BJ (cell line): Measurements from ENCODE around the gene RAPGEF6. TPM values are rescaled to one million over a fixed set of nuclear protein-coding genes. Genes with fewer than 3 reads are reported as not detected.

ENCODE experiments used
- CTCF ChIA-PET: fragments of 350-600 bp; formaldehyde crosslinking; extraction: SDS; loops from one replicate; lab custom pipeline; 2021; ENCODE audit warnings: antibody characterized with exemption, inconsistent platforms; lab: Yijun Ruan, JAX
- POLR2A ChIA-PET: fragments of 300-600 bp; sonication (Branson Sonifier 250); formaldehyde crosslinking; extraction: SDS; loops from one replicate; lab custom pipeline; 2021; ENCODE audit warnings: antibody characterized with exemption; lab: Charles Lee
- DNase-seq: peaks from one replicate; pipeline ENCODE4 v3.0.0-alpha.2; 2011; ENCODE audit warnings: low read depth
- H3K27me3 ChIP-seq: 2 replicates; pipeline ENCODE4 v1.6.0; 2011; ENCODE audit warnings: low read length; ENCODE audit not compliant: control insufficient read depth, insufficient read depth
- H3K36me3 ChIP-seq: 2 replicates; pipeline ENCODE4 v1.5.1; 2011; ENCODE audit warnings: low read length; ENCODE audit not compliant: control insufficient read depth, insufficient read depth
- H3K4me3 ChIP-seq: 2 replicates; pipeline ENCODE4 v1.5.1; 2011; ENCODE audit warnings: low read depth, mild to moderate bottlenecking, control low read depth, low read length
- polyA plus RNA-seq: library from polyadenylated mRNA; depleted of rRNA; stranded (reverse); fragments of >200 nt; gene quantifications from 2 replicates; pipeline ENCODE4 v1.2.3, GENCODE V29; 2011
- TF ChIP-seq, protein P1 (sequence below): IDR thresholded peaks from 2 replicates; pipeline ENCODE4 v1.5.1; 2011; ENCODE audit warnings: low read depth, mild to moderate bottlenecking, control low read depth, inconsistent platforms, low read length, moderate library complexity; ENCODE audit not compliant: insufficient read depth

RAPGEF6 gene
- polyA plus RNA-seq, 1 experiment, result 6.2 TPM

DNA sequence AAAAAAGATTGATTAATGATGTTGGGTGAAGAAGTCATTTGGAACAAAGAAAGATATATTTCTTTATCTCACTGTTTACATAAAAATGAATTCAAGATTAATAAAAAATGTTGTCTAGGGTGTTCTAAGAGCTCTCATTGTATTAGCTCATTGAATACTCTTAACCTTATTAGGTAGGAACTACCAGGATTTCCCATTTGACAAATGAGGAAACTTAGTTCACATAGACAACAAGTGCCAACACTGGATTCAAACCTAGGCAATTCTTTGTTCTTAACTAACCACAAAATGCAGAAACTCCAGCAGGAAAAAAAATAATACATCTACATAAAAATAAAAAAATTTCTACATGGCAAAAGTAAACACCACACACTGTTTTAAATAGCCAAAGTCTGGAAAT lies 175.8 kb downstream of the RAPGEF6 start:
- no peaks in the 10 kb centered on the region; the same call in none of the 2 replicates for H3K36me3 ChIP-seq
- H3K27me3 ChIP-seq, result no peaks in the 10 kb centered on the region
- CTCF ChIA-PET, result no interaction called here
- DNase-seq, result no peak
- POLR2A ChIA-PET, result no interaction called here
- no peak overlapping the region for H3K4me3 ChIP-seq
- TF ChIP-seq, protein P1, sequence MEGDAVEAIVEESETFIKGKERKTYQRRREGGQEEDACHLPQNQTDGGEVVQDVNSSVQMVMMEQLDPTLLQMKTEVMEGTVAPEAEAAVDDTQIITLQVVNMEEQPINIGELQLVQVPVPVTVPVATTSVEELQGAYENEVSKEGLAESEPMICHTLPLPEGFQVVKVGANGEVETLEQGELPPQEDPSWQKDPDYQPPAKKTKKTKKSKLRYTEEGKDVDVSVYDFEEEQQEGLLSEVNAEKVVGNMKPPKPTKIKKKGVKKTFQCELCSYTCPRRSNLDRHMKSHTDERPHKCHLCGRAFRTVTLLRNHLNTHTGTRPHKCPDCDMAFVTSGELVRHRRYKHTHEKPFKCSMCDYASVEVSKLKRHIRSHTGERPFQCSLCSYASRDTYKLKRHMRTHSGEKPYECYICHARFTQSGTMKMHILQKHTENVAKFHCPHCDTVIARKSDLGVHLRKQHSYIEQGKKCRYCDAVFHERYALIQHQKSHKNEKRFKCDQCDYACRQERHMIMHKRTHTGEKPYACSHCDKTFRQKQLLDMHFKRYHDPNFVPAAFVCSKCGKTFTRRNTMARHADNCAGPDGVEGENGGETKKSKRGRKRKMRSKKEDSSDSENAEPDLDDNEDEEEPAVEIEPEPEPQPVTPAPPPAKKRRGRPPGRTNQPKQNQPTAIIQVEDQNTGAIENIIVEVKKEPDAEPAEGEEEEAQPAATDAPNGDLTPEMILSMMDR, result no peak

DNA sequence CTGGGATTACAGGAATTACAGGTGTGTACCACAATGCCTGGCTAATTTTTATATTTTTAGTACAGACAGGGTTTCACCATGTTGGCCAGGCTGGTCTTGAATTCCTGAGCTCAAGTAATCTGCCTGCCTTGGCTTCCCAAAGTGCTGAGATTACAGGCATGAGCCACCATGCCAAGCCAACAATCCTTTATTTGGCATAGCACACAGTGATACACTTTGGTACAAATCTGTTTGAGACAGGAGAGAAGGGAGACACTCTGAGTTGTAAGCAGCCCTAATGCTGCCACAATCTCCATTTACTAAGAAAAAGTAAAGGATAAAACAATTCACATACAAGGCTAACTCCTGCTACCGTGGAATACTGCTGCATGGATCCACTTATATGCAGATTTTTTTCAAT lies 177.8 kb downstream of the RAPGEF6 start:
- no peak overlapping the region for H3K4me3 ChIP-seq
- no peak for DNase-seq
- ChIA-PET CTCF (no interaction called here), POLR2A (no interaction called here)
- TF ChIP-seq, protein P1, result no peak
- no peaks in the 10 kb centered on the region for H3K27me3 ChIP-seq
- peaks cover 1% of the 10 kb centered on the region; the same call in 1 of the 2 replicates for H3K36me3 ChIP-seq

DNA sequence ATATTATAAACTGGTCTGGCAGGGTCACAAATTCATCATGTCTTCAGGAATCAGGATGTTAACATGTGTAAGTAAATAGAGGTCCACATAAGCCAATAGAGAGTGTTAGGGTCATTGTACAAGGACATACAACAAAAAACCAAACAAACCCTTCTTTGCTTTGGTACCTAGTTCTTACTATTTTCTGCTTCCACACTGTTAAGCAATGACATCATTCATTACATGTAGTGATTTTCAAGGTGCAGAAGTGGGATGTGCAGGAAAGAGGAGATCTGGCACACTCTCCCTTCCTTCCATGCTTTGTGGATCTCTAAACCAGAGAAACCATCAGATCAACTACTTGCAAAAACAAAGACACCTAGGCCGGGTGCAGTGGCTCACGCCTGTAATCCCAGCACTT lies 184.1 kb downstream of the RAPGEF6 start:
- CTCF ChIA-PET, result no interaction called here
- no peak for DNase-seq
- H3K4me3 ChIP-seq, result no peak overlapping the region
- no peaks in the 10 kb centered on the region for H3K27me3 ChIP-seq
- H3K36me3 ChIP-seq, result peaks cover 3% of the 10 kb centered on the region
- TF ChIP-seq, protein P1, result no peak
- POLR2A ChIA-PET, result no interaction called here

DNA sequence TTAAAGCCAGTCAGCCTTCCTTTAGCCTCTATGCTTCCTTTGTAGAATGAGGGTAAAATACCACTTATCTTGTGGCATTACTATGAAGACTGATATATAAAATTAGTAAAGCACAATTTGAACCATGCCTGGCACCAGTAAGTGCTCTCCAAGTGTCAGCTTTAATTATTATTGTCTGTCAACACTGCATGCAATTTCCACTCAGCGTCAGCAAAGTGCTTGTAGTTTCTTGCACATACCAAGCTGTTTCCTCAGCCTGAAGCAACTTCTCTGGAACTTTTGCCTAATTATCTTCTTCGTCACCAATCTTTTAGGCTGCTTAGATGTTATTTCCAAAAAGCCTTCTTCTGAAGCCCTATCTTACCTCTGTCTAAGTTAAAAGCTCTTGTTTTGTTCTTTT lies 193.8 kb downstream of the RAPGEF6 start:
- DNase-seq, result no peak
- Histone ChIP-seq H3K4me3 (no peak overlapping the region), H3K36me3 (peaks cover 10% of the 10 kb centered on the region), H3K27me3 (no peaks in the 10 kb centered on the region)
- CTCF ChIA-PET, result no interaction called here
- POLR2A ChIA-PET, result no interaction called here
- TF ChIP-seq, protein P1, result no peak

DNA sequence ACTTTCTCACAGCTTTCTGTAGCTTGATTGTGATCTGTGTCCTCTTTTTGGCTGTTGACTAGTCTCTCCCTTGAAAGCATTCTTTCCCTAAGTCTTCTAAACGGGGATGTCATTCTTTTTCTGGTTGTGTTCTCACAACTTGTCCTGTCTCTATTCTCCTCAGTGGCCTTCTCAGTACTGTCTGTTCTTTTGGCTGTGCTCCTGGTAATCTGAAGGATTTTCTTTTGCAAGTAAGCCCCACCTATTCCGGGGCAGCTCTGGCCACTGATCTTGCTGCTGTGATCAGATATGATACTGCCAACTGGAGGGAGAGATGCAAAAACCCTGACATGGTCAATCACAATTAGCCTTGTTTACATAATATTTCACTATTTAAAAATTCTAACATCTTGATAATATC lies 198.9 kb downstream of the RAPGEF6 start:
- CTCF ChIA-PET, result interaction anchor here (3.8 kb wide), 1 partner anchor 13 kb away, joined by 14 read pairs; no protein-coding TSS in a partner anchor

More for the DNA sequence above, 198.9 kb downstream of the RAPGEF6 start:
- TF ChIP-seq, protein P1, result no peak
- POLR2A ChIA-PET, result no interaction called here
- DNase-seq, result no peak
- no peaks in the 10 kb centered on the region for H3K27me3 ChIP-seq
- H3K36me3 ChIP-seq, result peaks cover 7% of the 10 kb centered on the region
- H3K4me3 ChIP-seq, result no peak overlapping the region
